ENCODE data around the gene SLC22A25.
"Not testable (repeated sequence)": the region's sequence is repeated elsewhere in the genome, so short reads cannot be mapped to it uniquely, and the experiment has no call there.

The SLC22A25 gene

GRCh38 chr11:63237413-63237812 lies 6.0 kb downstream of the SLC22A25 start:
- TF ChIP-seq CTCF (IDR thresholded peaks at IDR 0.05; ENCODE audit: borderline replicate concordance, control extremely low read depth, extremely low read depth, insufficient read depth, missing control alignments) = no peak
- DNase-seq (ENCODE audit: low spot score) = no peak
- in situ Hi-C loops (cut with MboI; ENCODE audit: low sequenced_read_pairs, unreplicated experiment) = no loop called here

GRCh38 chr11:63235471-63236461 lies 7.6 kb downstream of the SLC22A25 start:
- in situ Hi-C loops (cut with MboI; ENCODE audit: low sequenced_read_pairs, unreplicated experiment); DNase-seq (ENCODE audit: low spot score): not testable (repeated sequence)

GRCh38 chr11:63229815-63230214 lies 13.6 kb downstream of the SLC22A25 start:
- no peak for DNase-seq (ENCODE audit: low spot score)
- no peak for TF ChIP-seq CTCF (IDR thresholded peaks at IDR 0.05; ENCODE audit: borderline replicate concordance, control extremely low read depth, extremely low read depth, insufficient read depth, missing control alignments)
- in situ Hi-C loops (cut with MboI; ENCODE audit: low sequenced_read_pairs, unreplicated experiment) = no loop called here

- DNase-seq (ENCODE audit: low spot score) = no peak
- in situ Hi-C loops (cut with MboI; ENCODE audit: low sequenced_read_pairs, unreplicated experiment) = no loop called here
- no peak for TF ChIP-seq CTCF (IDR thresholded peaks at IDR 0.05; ENCODE audit: borderline replicate concordance, control extremely low read depth, extremely low read depth, insufficient read depth, missing control alignments)
These were observed 15.8 kb downstream of the SLC22A25 start for GRCh38 chr11:63227521-63228107.

GRCh38 chr11:63226488-63227114 lies 16.8 kb downstream of the SLC22A25 start:
- in situ Hi-C loops (cut with MboI; ENCODE audit: low sequenced_read_pairs, unreplicated experiment) = no loop called here
- no peak for TF ChIP-seq CTCF (IDR thresholded peaks at IDR 0.05; ENCODE audit: borderline replicate concordance, control extremely low read depth, extremely low read depth, insufficient read depth, missing control alignments)
- no peak for DNase-seq (ENCODE audit: low spot score)

- in situ Hi-C loops (cut with MboI; ENCODE audit: low sequenced_read_pairs, unreplicated experiment) = loop anchor here (10.0 to 25.0 kb wide), 2 partner anchors 179 to 302 kb away; partner anchors contain the start of gene CHRM1
- no peak for TF ChIP-seq CTCF (IDR thresholded peaks at IDR 0.05; ENCODE audit: borderline replicate concordance, control extremely low read depth, extremely low read depth, insufficient read depth, missing control alignments)
- no peak for DNase-seq (ENCODE audit: low spot score)
These were observed 29.3 kb downstream of the SLC22A25 start for GRCh38 chr11:63214093-63214492.
